ENCODE results near the gene MAP7D1.
A peak's percentile ranks its signal among the peaks of the same experiment; 100 is the strongest.

Gene MAP7D1

GRCh38 chr1:36155408-36156328 lies at the start of gene MAP7D1:
TSS of gene MAP7D1 (plus strand) at chr1:36156160. CDS start at chr1:36156418, 258 bp downstream.
- DNase-seq, result peak; percentile 64

DNA sequence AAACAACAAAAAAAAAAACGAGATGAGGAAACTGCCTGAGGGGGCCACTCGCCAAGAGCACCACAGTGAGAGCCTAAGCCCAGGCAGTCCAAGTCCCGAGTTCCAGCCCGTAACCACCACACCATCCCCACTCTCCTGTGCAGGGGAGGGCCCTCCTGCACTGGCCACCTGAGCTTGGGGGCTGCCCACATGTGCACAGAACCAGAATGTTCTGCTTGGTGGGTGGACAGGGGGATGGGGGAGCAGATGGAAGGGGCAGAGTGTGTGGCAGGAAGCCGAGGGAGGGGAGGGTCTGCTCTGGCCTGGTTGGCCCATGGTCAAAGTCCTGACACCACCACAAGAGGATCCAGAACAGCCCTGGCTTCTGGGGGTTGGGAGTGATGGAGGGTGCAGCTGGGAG lies 49.7 kb upstream of the MAP7D1 start:
- DNase-seq, result no peak

- no peak for DNase-seq
Observed at GRCh38 chr1:36107394-36107793, 48.6 kb upstream of the MAP7D1 start.

- DNase-seq, result no peak
Observed at GRCh38 chr1:36108314-36108713, 47.6 kb upstream of the MAP7D1 start.

DNA sequence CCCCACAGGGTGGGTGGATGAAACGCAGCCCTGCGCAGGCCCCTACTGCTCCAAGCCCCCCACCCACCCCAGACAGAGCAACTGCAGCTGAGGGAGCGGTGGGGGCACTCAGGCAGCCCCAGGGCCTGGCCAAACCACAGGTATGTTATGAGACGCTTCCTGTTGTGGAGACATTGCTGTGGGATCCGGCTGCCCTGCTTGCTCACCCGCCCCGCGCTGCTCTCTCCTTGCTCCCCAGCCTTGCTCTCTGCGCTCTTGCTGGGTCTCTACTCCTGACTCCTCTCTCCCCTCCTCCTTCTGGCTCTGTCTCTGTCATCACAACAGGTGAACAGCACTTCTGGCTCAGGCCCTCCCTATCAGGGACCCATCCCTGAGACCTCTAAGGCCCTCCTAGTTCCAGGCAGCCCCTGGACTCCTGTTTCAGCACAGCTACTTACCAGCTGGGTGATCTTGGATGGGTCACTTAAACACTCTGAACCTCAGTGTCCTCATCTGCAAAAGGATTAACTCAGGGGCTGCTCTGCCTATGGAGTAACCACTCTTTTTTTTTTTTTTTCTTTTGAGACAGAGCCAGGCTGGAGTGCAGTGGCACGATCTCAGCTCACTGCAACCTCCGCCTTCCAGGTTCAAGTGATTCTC lies 46.8 kb upstream of the MAP7D1 start:
- no peak for DNase-seq

DNA sequence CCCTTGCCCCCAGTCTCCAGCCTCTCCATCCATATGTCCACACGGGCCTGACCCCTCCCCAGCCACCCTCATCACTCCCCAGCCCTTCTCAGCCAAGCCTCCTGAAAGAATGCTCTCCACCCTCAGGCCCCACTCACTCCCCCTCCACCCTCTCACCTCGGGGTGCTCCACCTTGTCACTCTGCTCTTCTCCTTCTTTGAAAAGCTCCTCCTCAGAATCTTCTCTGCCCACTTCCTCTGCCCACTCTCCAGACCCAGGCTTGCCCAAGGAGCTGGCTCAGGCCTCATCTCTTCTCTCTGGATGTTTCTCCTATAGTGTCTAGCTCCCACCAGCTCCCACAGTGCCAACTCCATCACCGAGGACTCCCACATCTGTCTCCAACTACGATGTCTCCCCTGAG lies 44.8 kb upstream of the MAP7D1 start:
- DNase-seq, result no peak

GRCh38 chr1:36112823-36113222 lies 43.1 kb upstream of the MAP7D1 start:
- no peak for DNase-seq

DNA sequence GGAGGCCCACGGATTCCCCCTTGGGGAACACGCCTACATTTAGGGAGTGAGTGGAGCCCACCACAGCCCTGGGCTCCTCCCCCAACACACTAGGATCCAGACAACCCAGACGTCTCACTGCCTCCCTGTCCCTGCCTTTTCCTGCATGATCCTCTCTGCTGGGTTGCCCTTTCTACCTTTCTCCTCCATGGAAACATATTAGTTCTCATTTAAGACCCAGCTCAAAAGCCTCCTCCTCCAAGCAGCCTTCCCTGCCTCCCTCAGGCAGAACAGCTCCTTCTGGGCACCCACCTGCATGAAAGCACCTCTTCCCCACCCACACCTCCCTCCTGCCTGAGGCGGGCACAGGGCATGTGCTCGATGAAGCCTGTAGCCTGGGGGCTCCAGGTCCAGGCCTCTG lies 41.6 kb upstream of the MAP7D1 start:
- no peak for DNase-seq

GRCh38 chr1:36115200-36115669 lies 40.7 kb upstream of the MAP7D1 start:
- DNase-seq, result no peak

DNA sequence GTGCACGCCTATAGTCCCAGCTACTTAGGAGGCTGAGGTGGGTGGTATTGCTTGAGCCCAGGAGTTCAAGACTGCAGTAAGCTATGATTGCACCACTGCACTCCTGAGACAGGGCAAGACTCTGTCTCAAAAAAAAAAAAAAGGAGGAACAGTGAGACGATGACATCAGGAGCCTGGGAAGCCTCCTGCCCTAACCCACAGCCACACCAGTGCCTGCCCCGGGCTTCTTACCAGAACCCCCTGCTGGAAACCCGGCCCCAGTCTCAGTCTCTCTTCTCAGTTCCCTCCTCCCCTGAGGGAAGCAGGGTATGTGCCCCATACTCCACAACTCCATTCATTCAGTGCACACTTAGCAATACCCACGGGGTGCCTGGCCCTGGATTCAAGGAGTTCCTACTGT lies 40.0 kb upstream of the MAP7D1 start:
- no peak for DNase-seq

DNA sequence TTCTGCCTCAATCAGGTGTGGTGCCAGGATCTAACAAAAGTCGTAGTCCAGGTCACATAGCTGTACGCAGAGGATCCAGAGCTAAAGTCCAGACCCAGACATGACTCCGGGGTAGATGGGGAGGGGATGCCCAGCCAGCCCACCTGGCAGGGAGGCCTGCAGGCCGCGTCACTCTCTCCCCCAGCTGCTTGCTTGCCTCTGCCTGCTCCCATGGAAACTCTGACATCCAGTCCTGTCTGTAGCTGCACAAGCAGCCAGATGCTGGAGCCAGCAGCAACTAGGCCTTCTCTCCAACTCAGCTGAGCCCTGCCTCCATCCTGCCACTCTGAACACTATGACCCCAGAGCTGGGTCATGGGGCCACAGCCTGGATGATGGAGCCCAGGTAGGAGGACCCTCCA lies 39.1 kb upstream of the MAP7D1 start:
- DNase-seq, result no peak

DNA sequence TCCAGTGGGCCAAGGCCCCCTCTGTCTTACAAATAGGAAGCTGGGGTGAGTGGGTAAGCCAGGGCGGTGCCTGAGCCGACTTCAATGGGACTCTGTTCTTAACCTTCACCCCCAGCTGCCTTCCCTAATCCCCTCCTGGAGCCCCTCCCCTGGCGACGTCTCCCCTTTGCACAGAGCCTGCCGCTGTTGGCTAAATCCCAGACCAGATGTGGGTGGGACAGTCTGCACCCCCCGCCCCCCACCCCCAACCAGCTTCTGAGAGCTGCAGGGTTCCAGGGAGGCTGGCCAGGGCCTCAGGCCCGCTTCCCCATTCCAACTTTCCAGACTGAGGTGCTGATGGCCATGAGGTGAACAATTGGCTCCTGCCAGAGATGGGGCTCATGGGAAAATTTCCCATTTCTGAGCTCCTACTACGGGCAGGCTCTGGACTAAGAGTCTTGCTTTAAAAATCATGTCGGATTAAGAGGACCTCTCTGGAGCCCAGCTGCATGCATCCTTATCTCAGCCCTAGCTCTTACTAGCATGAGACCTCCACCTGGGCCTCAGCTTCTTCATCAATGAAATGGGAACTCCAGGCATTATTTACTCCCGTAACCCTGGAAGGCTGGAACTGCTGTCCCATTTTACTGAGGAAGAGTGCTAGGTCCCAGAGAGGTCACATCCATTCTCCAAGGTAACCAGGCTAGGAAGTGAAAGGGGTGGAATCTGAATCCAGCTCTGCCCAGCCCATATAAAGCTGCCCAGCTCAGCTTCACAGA lies 37.3 kb upstream of the MAP7D1 start:
- DNase-seq, result no peak

DNA sequence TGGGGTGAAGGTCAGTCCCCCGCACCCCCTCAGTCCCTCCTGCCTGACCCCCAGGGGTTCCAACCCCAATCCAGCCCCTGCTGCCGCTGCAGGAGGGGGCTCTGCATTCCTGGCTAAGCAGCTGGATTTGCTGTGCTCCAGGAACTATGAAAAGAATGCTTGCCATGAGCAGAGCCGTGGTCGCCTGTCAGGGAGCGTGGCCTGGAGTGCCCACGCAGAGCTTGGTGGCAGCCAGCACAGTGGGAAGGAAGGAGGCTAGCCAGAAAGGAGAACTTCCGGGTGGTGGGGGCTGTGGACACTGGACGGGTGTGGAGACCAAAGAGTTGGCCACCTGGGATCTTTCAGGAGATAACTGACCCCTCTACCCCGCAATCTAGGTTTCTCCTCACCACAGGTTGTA lies 36.5 kb upstream of the MAP7D1 start:
- DNase-seq, result no peak

GRCh38 chr1:36122062-36123030 lies 33.6 kb upstream of the MAP7D1 start:
- no peak for DNase-seq

DNA sequence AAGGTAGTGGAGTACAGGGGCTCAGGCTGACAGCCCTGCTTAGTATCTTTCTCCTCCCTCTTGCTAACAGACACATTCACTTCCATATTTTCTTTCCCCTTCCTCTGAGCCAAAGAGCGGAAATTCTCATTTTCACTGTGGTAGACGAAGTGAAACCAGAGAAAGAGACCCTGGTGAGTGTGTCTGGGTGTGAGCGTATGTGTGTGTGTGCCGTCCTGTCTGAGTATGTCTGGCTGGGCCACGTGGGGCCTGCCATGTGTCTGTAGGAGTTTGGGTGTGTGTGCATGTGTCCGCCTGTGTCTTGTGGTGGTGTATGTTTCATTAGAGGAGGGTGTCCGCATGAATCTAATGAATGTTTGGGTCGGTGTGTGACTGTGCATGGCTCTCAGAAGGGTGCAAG lies 32.6 kb upstream of the MAP7D1 start:
- no peak for DNase-seq

DNA sequence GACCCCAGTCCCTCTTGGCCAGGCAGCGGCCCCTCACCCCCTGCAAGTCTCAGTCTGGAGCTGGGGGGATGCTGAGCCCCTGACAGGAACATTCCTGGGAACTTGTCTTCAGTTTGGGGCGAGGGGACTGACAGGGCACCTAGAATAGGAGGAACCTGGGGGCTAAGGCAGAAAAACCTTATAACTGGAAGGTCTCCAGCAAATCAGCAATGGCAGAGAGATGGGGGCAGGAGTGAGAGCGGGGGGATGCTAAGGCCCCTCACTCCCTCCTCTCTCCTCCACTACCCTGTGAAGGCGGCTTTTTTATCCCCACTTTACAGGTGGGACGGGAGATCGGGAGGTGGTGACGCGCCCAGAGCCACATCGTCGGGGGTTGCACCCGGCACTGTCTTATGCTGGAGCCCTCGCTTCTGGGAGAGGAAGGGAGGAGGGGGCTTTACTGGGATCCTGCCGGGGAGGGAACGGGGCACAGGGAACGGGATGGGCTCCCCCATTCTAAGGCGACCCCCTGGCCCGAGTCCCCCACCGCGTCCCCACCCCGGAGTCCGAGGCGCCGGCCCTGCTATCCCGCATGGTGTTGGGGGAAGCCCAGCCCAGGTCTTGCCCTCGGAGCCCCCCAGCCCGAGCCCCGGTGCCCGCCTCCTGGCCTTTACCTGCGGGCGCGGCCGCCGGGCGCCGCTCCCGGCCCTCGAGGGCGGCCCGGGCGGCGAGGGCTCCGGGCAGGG lies 31.4 kb upstream of the MAP7D1 start:
- no peak for DNase-seq

DNA sequence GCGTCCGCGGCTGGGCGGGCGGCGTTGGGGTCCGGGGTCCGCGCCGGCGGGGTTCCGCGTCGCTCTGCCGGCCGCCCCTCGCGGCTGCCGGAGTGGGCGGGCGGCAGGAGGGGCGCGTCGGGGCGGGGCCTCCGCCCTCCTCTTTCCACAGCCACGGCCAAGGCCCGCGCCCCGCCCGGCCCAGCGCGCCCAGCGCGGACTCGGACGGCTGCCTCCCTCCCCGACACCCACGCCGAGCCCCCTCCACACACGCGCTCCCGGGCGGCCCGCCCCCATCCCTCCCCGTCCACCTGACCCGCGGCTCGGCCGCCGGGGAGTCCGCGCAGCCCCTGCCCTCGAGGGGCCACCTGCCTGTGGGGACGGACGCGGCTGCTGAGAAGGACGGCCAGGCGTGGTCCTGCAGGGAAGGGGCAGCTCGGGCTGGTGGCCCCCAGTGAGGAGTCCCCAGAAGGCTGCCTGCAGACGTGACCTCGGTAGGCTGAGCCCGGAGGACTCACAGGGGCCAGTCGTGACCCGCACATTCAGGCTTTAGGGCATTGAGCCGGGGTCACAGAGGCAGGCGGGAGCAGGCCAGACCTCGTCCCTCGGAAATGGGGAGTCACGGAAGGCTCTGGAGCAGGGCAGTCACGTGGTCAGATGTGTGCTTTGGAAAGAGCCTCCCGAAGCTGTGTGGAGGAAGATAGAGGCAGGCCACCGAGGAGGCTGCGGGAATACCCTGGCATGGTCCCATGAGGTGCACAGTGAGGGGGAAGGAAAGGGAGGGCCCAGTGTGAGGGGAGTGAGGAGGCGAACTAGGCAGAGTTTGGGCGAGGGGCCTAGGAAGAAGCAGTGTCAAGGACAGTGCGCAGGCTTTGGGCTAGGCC lies 30.6 kb upstream of the MAP7D1 start, which contains the start of gene COL8A2:
TSS of gene COL8A2 (minus strand) at position 94 of the 863 bp plus-strand sequence. CDS start 24,980 bp downstream, outside the sequence.
- DNase-seq, result no peak

- DNase-seq, result no peak
Observed at GRCh38 chr1:36126005-36126716, 29.8 kb upstream of the MAP7D1 start.

- no peak for DNase-seq
Observed at GRCh38 chr1:36126797-36127500, 29.0 kb upstream of the MAP7D1 start.

All from NCI-H2171 (cell line).